SK-N-DZ (cell line): ENCODE data around the gene ACOXL.
A peak's percentile ranks its signal among the peaks of the same experiment; 100 is the strongest.

Experiments
- DNase-seq: peaks from one replicate; pipeline ENCODE4 v3.0.0-alpha.2; 2015; ENCODE audit warnings: low spot score

The ACOXL gene

GRCh38 chr2:110752871-110753270, 20.5 kb downstream of the ACOXL start:
- no peak for DNase-seq

DNA sequence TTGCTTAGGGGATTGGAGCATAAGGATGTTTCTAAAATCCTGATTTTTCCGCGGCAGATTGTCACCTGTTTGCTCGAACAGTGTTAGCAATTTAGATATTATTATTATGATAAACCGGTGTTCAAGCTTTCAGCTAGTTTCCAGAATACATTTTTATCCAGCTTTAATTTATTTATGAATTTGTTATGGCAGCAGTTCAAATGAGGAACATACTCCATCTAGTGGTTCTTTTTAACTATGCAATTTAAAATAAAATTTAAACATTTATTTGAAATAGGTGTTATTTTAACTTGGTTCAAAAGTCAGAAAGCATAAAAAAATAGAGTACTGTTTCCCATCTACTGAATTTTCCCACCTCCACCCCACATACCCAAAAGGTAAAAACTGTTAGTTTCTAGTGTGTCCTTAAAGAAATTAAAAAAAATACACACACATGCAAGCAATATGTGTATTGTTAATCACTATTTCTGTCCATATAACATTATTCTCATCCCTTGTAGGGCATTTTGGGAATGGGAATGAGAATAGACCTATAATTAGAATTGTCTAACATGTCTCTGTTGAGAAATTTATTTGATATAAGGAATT, 23.2 kb downstream of the ACOXL start:
- no peak for DNase-seq

DNA sequence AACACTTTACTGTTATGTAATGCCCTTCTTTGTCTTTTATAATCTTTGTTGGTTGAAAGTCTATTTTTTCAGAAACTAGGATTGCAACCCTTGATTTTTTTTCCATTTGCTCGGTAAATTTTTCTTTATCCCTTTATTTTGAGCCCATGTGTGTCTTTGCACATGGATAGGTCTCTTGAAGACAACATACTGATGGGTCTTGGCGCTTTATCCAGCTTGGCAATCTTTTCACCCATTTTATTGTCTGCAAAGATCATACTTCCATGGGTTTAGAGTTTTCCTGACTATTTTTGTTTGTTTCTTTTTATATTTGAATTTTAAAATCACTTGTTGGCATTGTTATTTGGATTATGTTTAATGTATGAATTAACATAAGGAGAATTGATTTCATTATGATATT, 27.0 kb downstream of the ACOXL start:
- DNase-seq, result no peak

GRCh38 chr2:110764931-110765330, 32.6 kb downstream of the ACOXL start:
- no peak for DNase-seq

GRCh38 chr2:110766291-110766690, 33.9 kb downstream of the ACOXL start:
- no peak for DNase-seq

GRCh38 chr2:110768591-110768990, 36.2 kb downstream of the ACOXL start:
- DNase-seq, result no peak

- DNase-seq, result peak; percentile 5
Measured at GRCh38 chr2:110770404-110770958, 38.1 kb downstream of the ACOXL start.

DNA sequence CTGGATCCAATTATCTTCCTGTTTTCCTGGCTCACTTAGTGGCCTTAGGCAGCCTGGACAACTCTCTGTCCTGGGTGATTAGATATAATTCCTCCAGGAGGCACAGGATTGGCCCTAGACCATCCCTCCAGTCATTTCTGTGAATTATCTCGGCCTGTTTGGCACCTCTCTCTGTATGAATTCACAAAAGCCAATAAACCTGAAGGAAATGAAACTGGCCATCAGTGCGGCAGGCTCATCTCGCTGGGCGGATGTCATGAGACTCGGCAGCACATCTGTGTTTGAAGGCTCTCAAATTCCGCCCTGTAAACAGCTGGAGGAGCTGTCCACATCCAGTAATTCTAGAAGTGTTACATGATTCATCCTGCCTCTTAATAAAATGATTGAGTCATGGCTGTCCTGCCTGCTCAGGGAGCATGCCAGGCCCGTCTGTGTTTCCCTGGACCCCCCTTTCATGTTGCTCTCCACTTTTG, 38.6 kb downstream of the ACOXL start:
- peak; percentile 4 for DNase-seq

DNA sequence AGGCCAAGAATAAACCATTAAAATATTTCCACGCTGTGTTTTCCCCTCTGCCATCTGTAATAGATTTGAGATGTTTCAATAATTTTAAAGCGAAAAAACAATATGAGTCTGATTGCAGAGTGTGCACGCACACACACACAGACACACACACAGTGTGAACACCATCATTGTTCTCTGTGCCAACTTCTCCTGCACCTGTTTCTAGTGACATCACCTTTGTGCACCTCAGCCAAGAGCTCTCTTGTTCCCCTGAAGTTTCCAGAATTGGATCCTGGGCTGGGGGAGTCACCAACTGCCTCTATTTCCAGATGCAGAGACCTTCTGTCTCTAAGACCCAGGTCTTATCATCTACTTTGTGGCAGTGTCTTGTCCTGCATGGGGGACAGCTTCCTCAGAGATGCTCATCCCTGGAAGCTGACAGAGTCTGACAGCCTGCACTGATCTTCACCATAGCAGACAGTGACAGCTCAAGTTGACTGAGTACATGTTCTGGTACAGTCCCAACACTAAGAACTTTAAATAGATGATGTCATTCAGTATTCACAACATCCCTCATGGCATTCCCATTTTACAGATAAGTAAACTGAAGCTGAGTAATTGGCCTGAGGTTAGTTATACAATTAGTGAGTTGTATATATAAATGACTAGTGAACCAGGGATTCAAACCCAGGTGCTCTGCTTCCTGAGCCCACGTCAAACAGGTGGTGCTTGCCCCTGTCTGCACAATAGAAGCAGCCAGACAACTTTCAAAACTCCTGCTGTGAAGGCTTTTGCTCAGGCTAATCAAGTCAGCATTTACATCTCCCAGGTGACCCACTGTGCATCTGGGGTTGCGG, 39.4 kb downstream of the ACOXL start:
- DNase-seq, result no peak

DNA sequence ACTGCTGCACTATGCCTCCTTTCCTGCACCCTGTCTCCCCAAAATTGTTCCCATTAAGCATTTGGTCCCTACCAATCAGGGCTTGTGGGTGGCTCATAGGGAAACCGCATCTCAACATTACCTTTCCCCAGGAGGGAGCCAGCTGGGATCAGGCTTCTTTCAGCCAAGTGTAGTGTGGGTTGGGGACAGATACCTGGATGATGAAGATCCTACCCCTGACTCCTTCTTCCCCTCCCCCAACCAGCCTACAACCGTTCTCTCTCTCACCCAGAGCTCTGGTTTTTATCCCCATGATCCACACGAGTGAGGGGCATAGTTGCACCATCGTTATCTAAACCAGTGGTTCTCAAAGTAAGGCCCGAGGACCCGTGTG, 40.0 kb downstream of the ACOXL start:
- no peak for DNase-seq

DNA sequence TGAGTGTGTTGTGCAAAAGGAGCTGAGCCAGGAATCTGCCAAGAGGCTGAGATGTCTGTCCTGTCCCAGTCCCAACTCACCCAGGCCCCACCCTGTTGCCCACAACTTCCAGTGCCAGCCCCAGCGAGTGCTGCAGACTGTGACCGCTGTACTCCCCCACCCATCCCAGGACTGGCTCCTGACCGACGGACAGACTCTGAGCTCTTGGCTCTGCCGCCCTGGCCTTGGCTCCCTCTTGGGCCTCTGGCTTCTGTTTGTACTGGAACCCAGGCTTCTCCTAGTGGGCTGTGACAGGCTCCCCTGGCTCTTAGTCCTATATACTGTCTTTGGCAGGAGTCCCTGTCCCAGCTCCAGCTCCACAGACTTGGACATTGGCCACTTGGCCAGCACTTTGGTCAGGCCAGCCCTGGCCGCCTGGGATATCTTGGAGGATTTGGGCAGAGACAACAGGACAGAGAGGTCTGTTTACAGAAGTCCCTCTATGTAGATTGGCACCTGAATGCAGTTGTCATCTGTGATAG, 41.1 kb downstream of the ACOXL start:
- DNase-seq, result no peak

DNA sequence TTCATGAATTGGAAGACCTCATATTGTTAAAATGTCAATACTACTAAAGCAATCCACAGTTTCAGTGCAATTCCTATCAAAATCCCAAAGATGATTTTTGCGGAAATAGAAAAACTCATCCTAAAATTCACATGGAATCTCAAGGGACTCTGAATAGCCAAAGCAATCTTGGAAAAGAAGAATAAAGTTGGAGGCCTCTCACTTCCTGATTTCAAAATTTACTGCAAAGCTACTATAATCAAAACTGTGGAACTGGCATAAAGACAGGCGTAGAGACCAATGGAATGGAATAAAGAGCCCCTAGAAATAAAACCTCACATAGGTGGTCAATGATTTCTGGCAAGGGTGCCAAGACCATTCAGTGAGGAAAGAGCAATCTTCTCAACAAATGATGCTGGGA, 42.3 kb downstream of the ACOXL start:
- no peak for DNase-seq

DNA sequence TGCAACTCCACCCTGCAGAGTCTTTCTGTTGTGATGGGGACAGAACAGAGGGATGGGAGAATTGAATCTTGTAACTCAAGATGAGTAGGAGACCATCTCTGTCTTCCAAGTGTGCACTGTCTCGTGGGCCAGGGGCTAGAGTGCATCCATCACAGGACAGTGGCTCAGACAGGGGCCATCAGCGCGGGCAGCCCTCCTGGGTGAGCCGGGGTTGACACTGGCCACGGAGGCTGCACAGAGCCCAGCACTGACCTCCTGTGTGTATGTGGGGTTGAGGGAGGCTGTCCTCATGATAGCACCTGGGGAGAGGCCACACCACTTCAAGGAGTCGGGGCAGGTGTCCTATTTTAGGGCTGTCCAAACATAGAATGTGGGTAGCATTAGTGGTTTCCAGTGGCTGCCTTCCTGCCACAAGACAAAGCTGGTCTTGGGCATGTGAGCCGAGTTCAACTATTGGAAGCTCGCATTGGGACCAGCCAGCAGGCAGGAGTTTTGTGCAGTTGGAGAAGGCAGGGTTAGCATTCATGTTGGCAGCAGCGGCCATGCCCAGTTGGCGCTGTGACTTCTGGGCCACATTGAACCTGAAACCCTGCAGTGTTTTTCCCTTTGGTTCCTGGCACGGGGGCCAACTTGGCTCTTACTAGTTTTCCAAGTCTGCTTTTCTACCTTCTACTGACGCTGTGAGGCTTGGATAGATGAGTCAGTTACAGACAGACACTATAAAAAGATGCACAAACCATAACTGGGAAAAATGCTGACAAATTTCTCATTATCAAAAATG, 45.3 kb downstream of the ACOXL start:
- no peak for DNase-seq

- no peak for DNase-seq
Measured at GRCh38 chr2:110780461-110780860, 48.1 kb downstream of the ACOXL start.

DNA sequence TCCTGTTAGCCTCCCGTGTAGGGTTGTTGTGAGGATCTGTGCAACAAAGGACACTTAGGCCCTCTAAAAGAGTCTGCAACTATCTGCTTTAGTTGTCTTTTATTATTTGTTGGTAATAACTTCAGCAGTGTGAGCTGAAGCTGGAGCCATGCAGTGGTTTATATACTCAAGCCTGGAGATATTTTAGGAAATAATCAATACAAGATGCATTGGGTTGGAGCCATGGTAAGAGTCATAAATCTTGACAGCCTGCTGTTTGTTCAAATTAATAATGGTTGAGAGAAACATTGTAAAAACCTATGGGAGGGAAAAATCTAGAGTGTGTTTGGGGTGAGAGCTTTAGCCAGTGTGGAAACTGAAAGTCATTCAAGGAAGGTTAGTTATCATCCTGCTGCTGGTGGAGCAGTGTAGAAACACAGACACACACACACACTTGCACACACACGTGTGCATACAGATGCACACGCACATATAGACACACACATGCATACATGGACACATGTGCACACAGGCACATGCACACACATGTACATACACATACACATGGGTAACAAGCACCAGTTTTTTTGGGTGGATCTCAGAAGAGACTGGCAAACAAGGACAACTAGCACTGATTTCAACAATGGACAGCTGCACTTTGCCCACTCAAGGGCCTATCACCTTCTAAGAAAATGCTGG, 51.0 kb downstream of the ACOXL start:
- no peak for DNase-seq

GRCh38 chr2:110784047-110784631, 51.8 kb downstream of the ACOXL start:
- no peak for DNase-seq

GRCh38 chr2:110785439-110785838, 53.1 kb downstream of the ACOXL start:
- no peak for DNase-seq

DNA sequence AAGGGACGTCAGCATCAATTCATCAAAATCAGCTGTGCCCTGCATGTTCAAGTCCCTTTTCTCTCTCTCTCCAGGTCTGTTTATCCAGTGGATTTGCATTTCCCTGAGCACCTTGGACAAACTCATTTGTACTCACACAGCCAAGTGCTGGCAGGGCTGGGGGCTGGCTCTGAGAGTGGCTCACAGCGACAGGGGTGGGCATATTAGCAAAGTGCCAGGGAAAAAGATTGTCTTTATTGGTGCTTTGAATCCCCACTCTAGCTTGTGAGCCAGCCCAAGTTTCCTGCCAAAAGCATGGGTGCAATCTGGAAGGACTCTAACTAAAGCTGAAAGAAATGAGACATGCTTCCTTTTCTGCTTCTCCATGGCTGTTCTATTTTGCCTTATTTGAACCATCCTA, 56.6 kb downstream of the ACOXL start:
- DNase-seq, result no peak

- no peak for DNase-seq
Measured at GRCh38 chr2:110789706-110790105, 57.3 kb downstream of the ACOXL start.

- no peak for DNase-seq
Measured at GRCh38 chr2:110790907-110791306, 58.5 kb downstream of the ACOXL start.

DNA sequence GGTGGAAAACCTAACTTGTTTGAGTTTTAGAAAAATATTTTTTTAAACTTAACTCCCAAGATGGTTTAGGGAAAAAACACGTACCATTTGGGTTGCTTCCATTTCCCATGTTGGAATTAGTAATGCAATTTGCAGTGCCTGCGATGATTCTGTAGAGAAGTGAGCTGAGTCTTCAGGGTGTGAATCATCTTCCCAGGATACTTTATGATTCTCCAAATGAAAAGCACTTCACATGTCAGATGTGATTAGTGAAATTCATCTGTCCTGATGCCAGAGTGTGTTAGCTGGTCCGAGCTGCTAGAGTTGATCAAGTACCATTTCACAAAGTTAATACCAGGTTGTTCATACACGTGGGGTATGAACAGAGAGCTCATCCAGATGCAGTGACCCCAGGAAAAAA, 59.1 kb downstream of the ACOXL start:
- no peak for DNase-seq
